CD4-positive, alpha-beta T cell treated with Interferon gamma for 1 hour (primary cell): ENCODE results near the gene CARM1.
"Not testable (repeated sequence)": the region's sequence is repeated elsewhere in the genome, so short reads cannot be mapped to it uniquely, and the experiment has no call there.

ENCODE experiments used
- DNase-seq: peaks from one replicate; pipeline ENCODE4 v3.0.0-alpha.2; 2020

The CARM1 gene

GRCh38 chr19:10848230-10848856, 23.0 kb upstream of the CARM1 start, which contains the start of gene C19orf38:
TSS of gene C19orf38 (plus strand) at chr19:10848415. CDS start at chr19:10848509, 94 bp downstream.
- peak; percentile 38 for DNase-seq

DNA sequence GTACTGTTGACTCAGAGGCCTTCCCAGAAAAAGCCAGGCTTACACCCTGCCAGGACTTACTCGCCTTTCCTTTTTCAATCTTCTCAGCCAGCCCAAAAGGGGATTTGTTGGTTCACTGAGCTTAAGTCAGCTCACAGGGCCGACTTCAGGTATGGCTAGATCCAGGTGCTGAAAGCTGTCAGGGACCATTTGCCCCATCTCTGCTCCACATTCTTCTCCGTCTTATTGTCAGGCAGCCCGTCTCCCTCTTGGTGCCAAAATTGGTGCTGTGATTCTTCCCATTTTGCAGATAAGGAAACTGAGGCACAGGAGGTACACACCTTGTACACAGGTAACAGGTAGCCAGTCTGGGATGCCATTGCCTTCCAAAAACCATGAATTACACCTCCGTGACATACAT, 20.7 kb upstream of the CARM1 start:
- no peak for DNase-seq

GRCh38 chr19:10852098-10852800, 19.1 kb upstream of the CARM1 start:
- no peak for DNase-seq

DNA sequence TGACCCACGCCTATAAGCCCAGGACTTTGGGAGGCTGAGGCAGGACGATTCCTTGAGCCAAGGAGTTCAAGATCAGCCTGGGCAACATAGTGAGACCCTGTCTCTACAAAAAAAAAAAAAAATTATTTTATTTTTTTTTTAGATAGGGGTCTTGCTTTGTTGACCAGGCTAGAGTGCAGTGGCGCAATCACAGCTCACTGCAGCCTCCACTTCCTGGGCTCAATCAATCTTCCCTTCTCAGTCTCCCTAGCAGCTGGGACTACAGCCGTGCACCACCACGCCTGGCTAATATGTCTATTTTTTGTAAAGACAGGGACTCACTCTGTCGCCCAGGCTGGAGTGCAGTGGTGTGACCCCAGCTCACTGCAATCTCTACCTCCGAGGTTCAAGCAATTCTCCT, 18.4 kb upstream of the CARM1 start:
- no peak for DNase-seq

DNA sequence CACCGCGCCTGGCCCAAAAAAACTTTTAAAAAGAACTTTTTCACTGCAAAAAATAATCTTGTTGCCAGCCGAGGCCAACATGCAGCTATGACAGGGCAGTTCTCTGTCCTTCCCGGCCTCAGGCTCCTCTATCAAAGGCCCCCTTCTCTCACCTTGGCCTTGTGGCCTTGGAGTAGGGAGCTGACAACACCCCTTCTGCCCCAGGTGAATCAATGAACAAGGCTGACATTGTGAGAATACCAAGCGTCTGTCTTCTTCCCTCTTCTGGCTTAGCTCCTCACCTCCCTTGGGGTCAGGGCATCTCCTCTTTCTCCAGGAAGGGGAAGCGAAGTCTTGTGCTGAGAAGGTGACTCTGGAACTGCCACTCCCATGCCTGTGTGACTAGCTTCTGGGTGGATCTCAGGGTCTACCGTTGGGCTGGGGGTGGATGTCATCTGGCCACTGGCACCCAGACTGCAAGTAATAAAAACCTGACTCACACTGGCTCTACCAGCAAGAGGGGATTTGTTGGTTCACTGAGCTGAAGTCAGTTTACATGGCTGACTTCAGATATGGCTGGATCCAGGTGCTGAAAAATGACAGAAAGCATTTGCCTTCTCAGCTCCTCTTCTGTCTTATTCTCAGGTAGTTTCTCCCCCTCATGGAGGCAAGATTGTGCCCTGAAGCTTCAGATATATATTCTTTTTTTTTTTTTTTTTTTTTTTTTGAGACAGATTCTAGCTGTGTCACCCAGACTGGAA, 16.8 kb upstream of the CARM1 start:
- no peak for DNase-seq

DNA sequence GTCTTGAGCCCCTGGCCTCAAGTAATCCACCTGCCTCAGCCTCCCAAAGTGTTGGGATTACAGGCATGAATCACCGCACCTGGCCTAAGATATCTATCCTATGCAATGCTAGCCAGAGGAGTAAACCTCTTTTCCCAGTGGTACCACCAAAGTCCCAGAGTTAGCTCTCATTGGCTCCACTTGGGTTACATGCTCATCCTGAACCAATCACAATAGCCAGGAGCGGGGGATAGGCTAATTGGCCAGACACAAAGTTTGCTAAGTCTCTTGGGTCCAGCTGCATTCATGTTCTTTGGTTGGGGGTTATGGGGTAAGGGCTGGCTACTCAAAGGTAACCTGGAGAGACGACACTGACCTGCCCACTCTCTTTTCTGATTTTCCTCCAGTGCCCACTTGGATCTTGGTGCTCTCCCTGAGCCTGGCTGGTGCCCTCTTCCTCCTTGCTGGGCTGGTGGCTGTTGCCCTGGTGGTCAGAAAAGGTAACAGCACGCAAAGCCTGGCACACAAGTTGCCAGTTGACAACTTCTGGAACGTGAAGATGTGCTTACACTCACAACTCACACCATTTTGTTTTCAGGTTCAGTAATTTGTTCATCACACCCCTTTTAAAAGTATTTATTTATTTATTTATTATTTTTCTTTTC, 15.4 kb upstream of the CARM1 start:
- no peak for DNase-seq

GRCh38 chr19:10856899-10857298, 14.5 kb upstream of the CARM1 start:
- DNase-seq, result not testable (repeated sequence)

GRCh38 chr19:10858204-10858828, 13.0 kb upstream of the CARM1 start:
- no peak for DNase-seq

GRCh38 chr19:10861103-10861651, 10.2 kb upstream of the CARM1 start:
- peak; percentile 51 for DNase-seq

- DNase-seq, result no peak
Measured at GRCh38 chr19:10862561-10863106, 8.7 kb upstream of the CARM1 start.

DNA sequence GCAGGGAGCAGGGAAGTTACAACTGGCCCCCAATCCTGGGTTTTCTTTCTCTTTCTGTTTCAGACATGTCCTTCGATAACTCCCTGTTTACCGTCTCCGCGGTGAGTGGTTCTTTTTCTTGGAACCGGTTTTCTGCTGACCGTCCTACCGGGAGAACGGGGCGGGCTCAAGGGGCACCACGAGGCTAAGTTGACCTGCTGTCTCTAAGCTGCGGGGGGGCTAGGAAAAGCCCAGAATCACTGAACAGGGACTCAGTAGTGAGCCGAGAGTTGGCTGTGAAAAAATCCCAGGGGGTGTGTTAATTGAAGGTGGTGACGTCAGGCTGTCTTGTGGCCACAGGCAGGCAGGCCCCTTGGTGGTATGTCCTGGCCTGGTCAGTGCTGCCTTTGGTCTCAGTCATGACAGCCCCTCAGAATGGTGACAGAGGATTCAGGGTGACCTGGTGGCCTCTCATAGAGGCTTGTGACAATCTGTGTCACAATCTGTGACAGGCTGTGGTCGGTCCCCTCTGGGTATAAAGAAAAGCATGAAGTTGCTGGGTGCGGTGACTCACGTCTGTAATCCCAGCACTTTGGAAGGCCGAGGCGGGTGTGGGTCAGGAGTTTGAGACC, 8.1 kb upstream of the CARM1 start:
- peak; percentile 24 for DNase-seq

DNA sequence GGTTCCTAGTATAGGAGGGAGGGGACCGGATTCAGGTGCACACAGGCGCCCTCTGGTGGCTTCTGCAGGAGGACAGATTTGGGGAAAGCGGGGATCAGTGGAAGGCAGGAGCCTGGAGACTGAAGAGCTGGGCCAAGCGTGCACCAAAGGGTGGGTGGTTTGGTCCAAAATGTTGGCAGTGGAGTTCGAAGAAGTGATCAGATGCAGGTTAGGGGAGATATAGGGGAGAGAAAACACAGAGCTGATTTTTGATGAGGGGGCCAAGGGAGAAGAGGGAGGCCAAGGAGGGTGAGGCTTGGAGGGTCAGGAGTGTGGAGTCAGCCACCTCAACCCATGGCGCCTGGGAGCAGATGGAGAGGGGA, 6.8 kb upstream of the CARM1 start:
- peak; percentile 71 for DNase-seq

DNA sequence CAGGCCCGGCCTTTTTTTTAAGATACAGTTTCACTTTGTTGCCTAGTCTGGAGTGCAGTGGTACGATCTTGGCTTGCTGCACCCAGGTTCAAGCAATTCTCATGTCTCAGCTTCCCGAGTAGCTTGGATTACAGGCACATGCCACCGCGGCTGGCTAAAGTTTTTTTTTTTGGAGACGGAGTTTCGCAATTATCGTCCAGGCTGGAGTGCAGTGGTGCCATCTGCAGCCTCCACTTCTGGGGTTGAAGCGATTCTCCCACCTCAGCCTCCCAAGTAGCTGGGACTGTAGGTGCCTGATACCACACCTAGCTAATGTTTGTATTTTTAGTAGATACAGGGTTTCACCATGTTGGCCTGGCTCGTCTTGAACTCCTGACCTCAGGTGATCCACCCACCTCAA, 4.9 kb upstream of the CARM1 start:
- no peak for DNase-seq

DNA sequence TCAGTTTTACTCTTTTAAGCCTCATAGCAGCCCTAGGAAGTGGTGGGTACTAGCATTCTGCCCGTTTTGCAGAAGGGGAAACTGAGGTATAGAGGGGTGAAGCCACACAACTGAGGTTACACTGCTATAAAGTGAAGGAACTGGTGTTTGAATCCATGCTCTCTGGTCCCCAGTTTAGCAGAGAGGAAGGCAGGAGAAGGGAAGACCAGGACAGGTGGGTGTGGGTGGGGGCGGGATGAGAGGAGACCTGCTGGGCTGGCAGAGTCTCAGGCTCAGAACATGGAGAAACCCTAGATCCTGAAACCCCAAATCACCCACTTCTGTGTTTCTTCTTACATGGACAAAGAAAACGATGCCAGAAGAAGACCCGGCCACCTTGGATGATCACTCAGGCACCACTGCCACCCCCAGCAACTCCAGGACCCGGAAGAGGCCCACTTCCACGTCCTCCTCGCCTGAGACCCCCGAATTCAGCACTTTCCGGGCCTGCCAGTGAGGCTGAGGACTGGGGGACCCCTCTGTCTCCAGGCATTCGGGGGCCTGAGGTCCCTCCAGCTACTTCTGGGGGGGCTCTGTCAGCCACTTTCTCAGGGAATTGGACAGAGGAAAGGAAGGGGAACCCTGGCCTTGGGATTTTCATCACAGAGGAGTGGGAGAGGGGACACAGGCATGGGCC, 2.3 kb upstream of the CARM1 start:
- no peak for DNase-seq

- not testable (repeated sequence) for DNase-seq
Measured at GRCh38 chr19:10869872-10870311, 1.5 kb upstream of the CARM1 start.

DNA sequence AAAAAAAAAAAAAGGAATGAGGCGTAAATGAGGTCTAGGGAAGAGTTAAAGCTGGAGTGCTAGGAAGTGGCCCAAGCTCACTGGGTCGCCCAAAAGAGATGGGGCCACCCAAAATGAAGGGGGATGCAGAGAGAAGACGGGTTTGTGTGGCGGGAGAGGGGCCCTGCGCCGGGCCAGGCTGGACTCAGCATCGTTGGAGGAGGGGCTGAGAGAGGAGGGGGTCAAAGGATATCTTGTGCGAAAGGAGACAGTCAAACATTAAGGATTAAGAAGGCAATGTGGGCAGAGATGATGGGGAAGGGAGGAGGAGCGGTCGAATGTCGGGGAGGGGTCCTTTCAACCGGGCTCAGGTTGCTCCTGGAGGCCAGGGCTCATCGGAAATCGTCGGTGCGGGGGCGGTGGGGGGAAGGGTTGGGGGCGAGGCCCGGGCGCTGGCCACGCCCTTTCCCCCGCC, 825 bp upstream of the CARM1 start:
- DNase-seq, result no peak

DNA sequence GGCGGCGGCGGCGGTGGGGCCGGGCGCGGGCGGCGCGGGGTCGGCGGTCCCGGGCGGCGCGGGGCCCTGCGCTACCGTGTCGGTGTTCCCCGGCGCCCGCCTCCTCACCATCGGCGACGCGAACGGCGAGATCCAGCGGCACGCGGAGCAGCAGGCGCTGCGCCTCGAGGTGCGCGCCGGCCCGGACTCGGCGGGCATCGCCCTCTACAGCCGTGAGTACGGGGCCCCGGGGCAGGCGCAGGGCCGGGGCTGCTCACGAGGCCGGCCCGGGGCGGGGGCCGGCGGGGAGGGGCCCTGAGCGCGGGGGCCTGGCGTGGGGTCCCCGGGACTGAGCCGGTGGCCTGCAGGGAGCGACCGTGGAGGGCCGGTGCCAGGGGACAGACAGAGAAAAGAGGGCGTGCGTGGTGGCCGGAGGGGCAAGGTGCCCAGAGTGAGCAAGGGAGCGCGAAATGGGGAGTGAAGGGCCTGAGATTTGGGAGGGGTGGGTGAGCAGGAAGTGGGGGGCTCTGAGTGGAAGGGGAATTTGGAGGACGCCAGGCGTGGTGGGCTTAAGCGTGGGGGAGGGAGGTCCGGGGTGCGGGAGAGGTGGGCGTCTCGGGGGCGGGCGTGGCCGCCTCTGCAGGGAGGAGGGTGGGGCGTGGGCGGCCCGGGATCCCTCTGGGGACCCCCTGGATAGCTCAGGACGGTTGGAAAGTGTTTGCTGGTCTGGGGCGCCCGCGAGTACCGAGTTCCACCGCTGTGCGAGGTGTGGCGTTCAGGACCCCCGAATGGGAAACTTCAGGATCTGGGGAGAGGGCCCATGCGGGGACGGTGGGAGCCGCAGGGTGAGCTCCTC, 575 bp downstream of the CARM1 start:
- DNase-seq, result no peak

DNA sequence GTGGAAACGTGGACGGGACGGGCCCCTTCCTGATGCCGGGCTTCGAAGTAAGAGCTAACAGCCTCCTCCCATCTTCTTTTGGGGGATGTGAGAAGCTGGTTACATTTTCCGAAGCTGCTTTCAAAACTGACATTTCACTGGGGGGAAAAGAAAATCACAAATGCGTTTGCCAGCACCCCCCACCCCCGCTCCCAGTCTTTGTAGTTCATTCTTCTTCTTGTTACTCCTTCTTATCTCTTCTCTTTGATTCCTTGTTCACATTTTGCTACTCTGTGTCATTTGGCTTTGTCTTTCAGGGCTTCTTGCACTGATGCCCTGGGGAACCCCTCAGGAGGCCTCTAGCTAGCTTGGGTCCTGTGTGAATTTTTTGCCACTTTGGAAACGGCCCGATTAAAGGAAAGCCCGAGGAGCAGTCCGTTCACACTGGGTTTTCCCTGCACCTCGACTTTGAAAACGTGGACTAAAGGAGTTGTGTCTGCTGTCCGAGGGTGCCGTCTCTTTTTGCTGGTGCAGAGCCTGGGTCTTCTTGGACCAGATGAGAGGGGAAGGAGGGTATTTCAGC, 1.3 kb downstream of the CARM1 start:
- DNase-seq, result no peak

DNA sequence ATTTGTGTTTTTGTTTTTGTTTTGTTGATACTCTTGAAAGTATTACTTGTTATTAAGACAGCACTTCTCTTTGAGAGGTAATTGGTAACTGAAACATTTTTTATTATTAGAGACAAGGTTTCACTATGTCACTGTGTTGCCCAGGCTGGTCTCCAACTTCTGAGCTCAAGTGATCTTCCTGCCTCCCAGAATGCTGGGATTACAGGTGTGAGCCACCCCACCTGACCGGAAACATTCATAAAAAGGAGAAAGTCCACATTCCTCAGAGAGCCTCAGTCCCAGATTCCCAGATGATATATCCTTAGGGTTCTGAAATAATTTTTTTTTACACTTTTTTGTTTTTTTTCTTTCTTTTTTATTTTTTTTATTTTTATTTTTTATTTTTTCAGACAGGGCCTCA, 2.7 kb downstream of the CARM1 start:
- no peak for DNase-seq
